OCI-LY7 (cell line): Measurements from ENCODE around the gene FAM185A. TPM values are rescaled to one million over a fixed set of nuclear protein-coding genes. Genes with fewer than 3 reads are reported as not detected.

Experiments
- BruUV-seq: library from RNA; stranded (reverse); fragments of 400-500 nt; replicated peaks from 2 replicates; lab custom pipeline; 2021; lab: Mats Ljungman, UMichigan
- CTCF ChIA-PET: fragments of 300-600 bp; sonication (Branson Sonifier 250); formaldehyde crosslinking; loops from one replicate; lab custom pipeline; 2022; ENCODE audit warnings: antibody characterized with exemption; ENCODE audit not compliant: unreplicated experiment; lab: Charles Lee
- POLR2A ChIA-PET: fragments of 300-600 bp; sonication (Branson Sonifier 250); formaldehyde crosslinking; loops from one replicate; lab custom pipeline; 2022; ENCODE audit warnings: antibody characterized with exemption; lab: Charles Lee
- DNase-seq: peaks from one replicate; pipeline ENCODE4 v3.0.0-alpha.2; 2015; ENCODE audit warnings: low spot score
- H2AFZ ChIP-seq: fragments of 200-600 bp; sonication (generic), shearing (Covaris generic); 2 replicates; pipeline ENCODE4 v1.6.1; 2014; ENCODE audit warnings: mild to moderate bottlenecking, antibody characterized with exemption, low read length, moderate library complexity
- H3K27ac ChIP-seq: fragments of 200-600 bp; sonication (generic); 2 replicates; pipeline ENCODE4 v1.5.1; 2014; ENCODE audit warnings: mixed run types, low read depth, mild to moderate bottlenecking, moderate library complexity, low read length, inconsistent platforms; ENCODE audit not compliant: poor library complexity, severe bottlenecking
- H3K36me3 ChIP-seq: fragments of 200-600 bp; sonication (generic); 2 replicates; pipeline ENCODE4 v1.6.1; 2014; ENCODE audit warnings: mild to moderate bottlenecking, antibody characterized with exemption, low read length, moderate library complexity, mixed read lengths; ENCODE audit not compliant: insufficient read depth
- H3K4me1 ChIP-seq: fragments of 200-600 bp; sonication (generic); 2 replicates; pipeline ENCODE4 v1.5.1; 2014; ENCODE audit warnings: mild to moderate bottlenecking, low read length; ENCODE audit not compliant: insufficient read depth, poor library complexity, severe bottlenecking
- H3K4me2 ChIP-seq: fragments of 200-600 bp; sonication (generic); 2 replicates; pipeline ENCODE4 v1.6.1; 2014; ENCODE audit warnings: mild to moderate bottlenecking, low read length
- H3K4me3 ChIP-seq: fragments of 200-600 bp; sonication (generic); 2 replicates; pipeline ENCODE4 v1.5.1; 2014; ENCODE audit warnings: mild to moderate bottlenecking, low read depth, low read length; ENCODE audit not compliant: poor library complexity, severe bottlenecking
- H3K79me2 ChIP-seq: fragments of 200-600 bp; sonication (generic); 2 replicates; pipeline ENCODE4 v1.6.1; 2016; ENCODE audit warnings: low read depth, mild to moderate bottlenecking, low read length, moderate library complexity, mixed read lengths; ENCODE audit not compliant: insufficient read depth
- H3K9me2 ChIP-seq: fragments of 200-600 bp; sonication (generic); 2 replicates; pipeline ENCODE4 v1.6.1; 2016; ENCODE audit warnings: mild to moderate bottlenecking, low read length, mixed read lengths; ENCODE audit not compliant: insufficient read depth
- H3K9me3 ChIP-seq: fragments of 200-600 bp; sonication (generic); 2 replicates; pipeline ENCODE4 v1.6.1; 2014; ENCODE audit warnings: mild to moderate bottlenecking, mixed run types, low read length, mixed read lengths
- H4K20me1 ChIP-seq: fragments of 200-600 bp; sonication (generic); 2 replicates; pipeline ENCODE4 v1.6.1; 2014; ENCODE audit warnings: mild to moderate bottlenecking, antibody characterized with exemption, low read length, moderate library complexity, mixed read lengths; ENCODE audit not compliant: insufficient read depth
- CTCF ChIP-seq: fragments of 200-600 bp; sonication (generic); conservative IDR thresholded peaks from 2 replicates; pipeline ENCODE4 v1.5.1; 2014; ENCODE audit warnings: mild to moderate bottlenecking, antibody characterized with exemption, low read length, moderate library complexity, mixed read lengths
- EZH2phosphoT487 ChIP-seq: fragments of 200-600 bp; sonication (generic); IDR thresholded peaks from 2 replicates; pipeline ENCODE4 v1.6.1; 2018; ENCODE audit warnings: low read depth, borderline replicate concordance, mild to moderate bottlenecking, mixed run types, antibody characterized with exemption, low read length, moderate library complexity, mixed read lengths
- intact Hi-C: fragments of 100-400 bp; cut with micrococcal nuclease; formaldehyde crosslinking; loops from one replicate; pipeline ENCODE4 v1.10.0; 2022; ENCODE audit not compliant: unreplicated experiment
- total RNA-seq, 2 experiments: library from RNA; depleted of rRNA in 1 of 2; stranded (reverse); fragments of >200 nt in 1 of 2; shearing (Covaris generic) in 1 of 2; gene quantifications; 2 replicates each; pipeline ENCODE4 v1.2.3, GENCODE V29; 2014 to 2022

Gene FAM185A
- total RNA-seq, 2 experiments from 2014 or later = 10.3 to 10.4 TPM

GRCh38 chr7:102821994-102822747, 73.4 kb downstream of the FAM185A start:
- Histone ChIP-seq H4K20me1 (no peaks in the 10 kb centered on the region), H3K4me1 (no peaks in the 10 kb centered on the region), H3K4me3 (no peak overlapping the region), H3K4me2 (no peak overlapping the region), H3K9me3 (no peaks in the 10 kb centered on the region), H2AFZ (no peak overlapping the region), H3K27ac (no peak overlapping the region), H3K36me3 (no peaks in the 10 kb centered on the region), H3K9me2 (no peaks in the 10 kb centered on the region), H3K79me2 (no peaks in the 10 kb centered on the region)
- ChIA-PET CTCF (no interaction called here), POLR2A (no interaction called here)
- DNase-seq = no peak
- TF ChIP-seq EZH2phosphoT487 (no peak), CTCF (no peak)
- BruUV-seq = no TSS peak
- intact Hi-C loops = no loop called here

- H2AFZ ChIP-seq = no peak overlapping the region
- BruUV-seq = no TSS peak
- TF ChIP-seq EZH2phosphoT487 (no peak), CTCF (no peak)
- H3K9me2 ChIP-seq = no peaks in the 10 kb centered on the region
- no peaks in the 10 kb centered on the region for H3K36me3 ChIP-seq
- H3K4me2 ChIP-seq = no peak overlapping the region
- no peaks in the 10 kb centered on the region for H3K4me1 ChIP-seq
- ChIA-PET POLR2A (interaction anchor here (0.9 kb wide), 1 partner anchor 15 kb away, joined by 4 read pairs; no protein-coding TSS in a partner anchor), CTCF (no interaction called here)
- no peaks in the 10 kb centered on the region for H3K9me3 ChIP-seq
- no peaks in the 10 kb centered on the region for H3K79me2 ChIP-seq
- DNase-seq = no peak
- no peak overlapping the region for H3K4me3 ChIP-seq
- H3K27ac ChIP-seq = no peak overlapping the region
- no peaks in the 10 kb centered on the region for H4K20me1 ChIP-seq
- intact Hi-C loops = no loop called here
Measured at GRCh38 chr7:102823390-102824119, 74.8 kb downstream of the FAM185A start.

- H3K27ac ChIP-seq = no peak overlapping the region
- no TSS peak for BruUV-seq
Measured at GRCh38 chr7:102828286-102828685, 79.5 kb downstream of the FAM185A start.

More at GRCh38 chr7:102828286-102828685, 79.5 kb downstream of the FAM185A start:
- no peak for DNase-seq
- POLR2A ChIA-PET = no interaction called here
- Histone ChIP-seq H3K36me3 (no peaks in the 10 kb centered on the region), H3K79me2 (no peaks in the 10 kb centered on the region), H3K9me2 (no peaks in the 10 kb centered on the region), H4K20me1 (no peaks in the 10 kb centered on the region), H3K4me3 (no peak overlapping the region), H3K4me1 (no peaks in the 10 kb centered on the region), H3K9me3 (no peaks in the 10 kb centered on the region), H3K4me2 (no peak overlapping the region), H2AFZ (no peak overlapping the region)
- TF ChIP-seq CTCF (no peak), EZH2phosphoT487 (no peak)
- intact Hi-C loops = no loop called here
- CTCF ChIA-PET = no interaction called here
